Heart right ventricle (tissue), 16 donors: ENCODE measurements around the gene UBTF. TPM values are rescaled to one million over a fixed set of nuclear protein-coding genes. Genes with fewer than 3 reads are reported as not detected.

ENCODE experiments used
- ATAC-seq, 8 donors: fragments of 200-7000 bp; cut with Tn5 transposase; one replicate each; pipeline ENCODE4 v1.9.1; 2020; ENCODE audit warnings: mild to moderate bottlenecking in 8 of 8, moderate library complexity in 8 of 8, moderate number of reproducible peaks in 1 of 8
- DNase-seq, 2 donors: peaks; one replicate each; pipeline ENCODE4 v3.0.0-alpha.2; 2020
- H3K27ac ChIP-seq, 10 donors: fragments of 200-600 bp; sonication (generic) in 2 of 10; one replicate each; pipeline versions ENCODE4 v1.5.0 to v1.8.0; 2020 to 2022; ENCODE audit warnings: mild to moderate bottlenecking in 3 of 10
- H3K27me3 ChIP-seq, 7 donors: fragments of 200-600 bp; one replicate each; pipeline ENCODE4 v1.8.0; 2021 to 2022; ENCODE audit warnings: mild to moderate bottlenecking in 2 of 7
- H3K36me3 ChIP-seq, 9 donors: fragments of 200-600 bp; sonication (generic) in 1 of 9; one replicate each; pipeline versions ENCODE4 v1.5.0 to v1.8.0; 2020 to 2022; ENCODE audit warnings: mild to moderate bottlenecking in 2 of 9
- H3K4me1 ChIP-seq, 9 donors: fragments of 200-600 bp; sonication (generic) in 1 of 9; one replicate each; pipeline versions ENCODE4 v1.5.0 to v1.8.0; 2020 to 2022; ENCODE audit warnings: mild to moderate bottlenecking in 4 of 9
- H3K4me3 ChIP-seq, 10 donors: fragments of 200-600 bp; sonication (generic) in 2 of 10; one replicate each; pipeline versions ENCODE4 v1.5.0 to v1.8.0; 2020 to 2022; ENCODE audit warnings: mild to moderate bottlenecking in 7 of 10, moderate library complexity in 2 of 10
- H3K9me3 ChIP-seq, 11 donors: fragments of 200-600 bp in 10 of 11; sonication (generic) in 2 of 11; one replicate each; pipeline versions ENCODE4 v1.5.0 to v1.8.0; 2013 to 2022; ENCODE audit warnings: mild to moderate bottlenecking in 2 of 11, control low read depth in 1 of 11, moderate library complexity in 1 of 11
- CTCF ChIP-seq, 9 donors: fragments of 200-600 bp; sonication (generic) in 2 of 9; IDR thresholded peaks; one replicate each; pipeline versions ENCODE4 v1.5.0 to v1.8.0; 2021 to 2022; ENCODE audit warnings: antibody characterized with exemption in 9 of 9, mild to moderate bottlenecking in 5 of 9, moderate library complexity in 1 of 9
- WGBS, 2 donors: extraction: QIAGEN DNeasy Blood & Tissue Kit; methylation state at CpG; one replicate each; pipeline ENCODE4 v1.1.7; 2013; ENCODE audit warnings: inconsistent platforms in 1 of 2; 5-methylcytosine and 5-hydroxymethylcytosine counted together
- intact Hi-C, 10 donors: fragments of 100-400 bp; cut with DNase I; formaldehyde crosslinking; loops; one replicate each; pipeline versions ENCODE4 v1.11.1 to v1.14.2; 2022
- microRNA-seq, 2 donors: library from miRNA; unstranded; fragments of <30 nt; microRNA quantifications; one replicate each; pipeline ENCODE4 v1.2.0, GENCODE V29; 2021
- polyA plus RNA-seq, 2 donors: library from polyadenylated mRNA; stranded (reverse); fragments of 200-250 nt; gene quantifications; one replicate each; pipeline ENCODE4 v1.2.3, GENCODE V29; 2013
- total RNA-seq, 10 donors: library from RNA; stranded (reverse); fragmentation: NEBNext Ultra II Directional in 3 of 10; extraction: Animal tissue kit (Norgen Biotek cat#: 25700) in 3 of 10; gene quantifications; one replicate each; pipeline versions ENCODE4 v1.2.1 to v1.2.4, GENCODE V29; 2021 to 2023
- donor health status: Arrhythmogenic right ventricular cardiomyopathy.
- donor health status: ischemic (EF 13 %, LVEDD 7.1; RV severe dilation, severe dysfunction).
- donor health status: healthy with polysubstance abuse.
- donor health status: DM: no; HTN: yes; CAD: no.
- donor health status: DM: no; HTN: no; CAD: no.
- donor health status: ischemic (EF 25% LVEDD 6.9; RV normal size, moderate dysfunction).
- donor health status: ischemic (EF 25% LVEDD 5.7; RV mildly dilated, moderate dysfunction).
- donor health status: healthy.
- donor health status: DM: yes; HTN: yes; CAD: no.
- donor health status: Ischemic cardiomyopathy.
- donor health status: ischemic (EF 35%, LVEDD 5.7; RV mildly dilated, moderate dysfunction).
- donor health status: nonischemic (EF 11% LVEDD 7.7; RV severe dilation, severe dysfunction).
- donor health status: DM: yes; HTN: yes; CAD: no.
- donor health status: PGD.
- donor health status: ischemic (EF 29% LVEDD 5.4; RV normal size, mild dysfunction).
- donor health status: nonischemic (EF 23%, LVEDD 6.1; RV moderate dilation, normal function).

The UBTF gene
- total and polyA plus RNA-seq, 12 donors = 30.8 to 56.3 (median 40.9) TPM

- ATAC-seq = no peak
- Histone ChIP-seq H3K27ac (no peak overlapping the region), H3K9me3 (no peaks in the 10 kb centered on the region), H3K36me3 (peaks cover 0 to 3% (median 0%) of the 10 kb centered on the region in 9 donors), H3K4me3 (no peak overlapping the region), H3K4me1 (peaks cover 0 to 16% (median 6%) of the 10 kb centered on the region in 9 donors), H3K27me3 (no peaks in the 10 kb centered on the region)
- intact Hi-C loops = loop anchor here in 1 of 10 donors (10.0 kb wide), 1 partner anchor 220 kb away; the partner anchor contains the start of gene PPY
- no peak for TF ChIP-seq CTCF (IDR thresholded peaks at IDR 0.05)
- 97% methylated on average over 1 of the region's 1 CpG for WGBS, 2 donors
- no peak for DNase-seq
Observed at GRCh38 chr17:44164476-44164875, 55.0 kb downstream of the UBTF start.

- no peaks in the 10 kb centered on the region for H3K4me1 ChIP-seq
- no peaks in the 10 kb centered on the region for H3K27me3 ChIP-seq
- no peak for TF ChIP-seq CTCF (IDR thresholded peaks at IDR 0.05)
- no peak for ATAC-seq
- intact Hi-C loops = loop anchor here in 1 of 10 donors (10.0 kb wide), 1 partner anchor 215 kb away; the partner anchor contains the start of gene PPY
- H3K36me3 ChIP-seq = peaks cover 0 to 3% (median 0%) of the 10 kb centered on the region in 9 donors
- DNase-seq = no peak
- no peaks in the 10 kb centered on the region for H3K9me3 ChIP-seq
- no peak overlapping the region for H3K27ac ChIP-seq
- WGBS, 2 donors = 78 to 82% methylated on average over 15 of the region's 15 CpGs
- no peak overlapping the region for H3K4me3 ChIP-seq
Observed at GRCh38 chr17:44159519-44160210, 59.8 kb downstream of the UBTF start.

GRCh38 chr17:44155488-44155887 is 64.0 kb downstream of the UBTF start:
- WGBS, 2 donors = 83 to 86% methylated on average over 2 of the region's 2 CpGs
- DNase-seq = no peak
- Histone ChIP-seq H3K27ac (no peak overlapping the region), H3K4me3 (no peak overlapping the region), H3K36me3 (peaks cover 0 to 4% (median 0%) of the 10 kb centered on the region in 9 donors), H3K9me3 (no peaks in the 10 kb centered on the region), H3K4me1 (no peaks in the 10 kb centered on the region), H3K27me3 (no peaks in the 10 kb centered on the region)
- ATAC-seq = no peak
- TF ChIP-seq CTCF (IDR thresholded peaks at IDR 0.05) = no peak
- intact Hi-C loops = no loop called here

Small RNA genes lying within 50 kb of the gene (microRNA-seq; reads per million reads assigned to microRNA genes)
- gene MIR6782 = 0 reads per million in 2 donors

Other genes with a start within 250 kb of the UBTF start
- under 1 TPM; 0.30 to 0.86 (median 0.53) TPM for gene NAGS, start 215.1 kb downstream of the UBTF start, total RNA-seq
- under 1 TPM; 0.37 to 0.86 TPM for gene NAGS, start 215.1 kb downstream of the UBTF start, polyA plus RNA-seq
- gene TMEM101, start 204.7 kb downstream of the UBTF start, total RNA-seq = 10 to 100 TPM; 15.6 to 22.1 (median 17.9) TPM
- gene TMEM101, start 204.7 kb downstream of the UBTF start, polyA plus RNA-seq = 10 to 100 TPM; 15.7 to 26.4 TPM
- gene LSM12, start 153.0 kb downstream of the UBTF start, total RNA-seq = 10 to 100 TPM; 37.9 to 60.7 (median 43.8) TPM
- 10 to 100 TPM; 25.2 to 41.7 TPM for gene LSM12, start 153.0 kb downstream of the UBTF start, polyA plus RNA-seq
- gene G6PC3, start 148.9 kb downstream of the UBTF start, total RNA-seq = 10 to 100 TPM; 28.9 to 47.3 (median 32.9) TPM
- gene G6PC3, start 148.9 kb downstream of the UBTF start, polyA plus RNA-seq = 100 to 1,000 TPM in 1 of 2 donors, 10 to 100 TPM in 1; 78.0 to 114 TPM
- gene HDAC5, start 96.0 kb downstream of the UBTF start, total RNA-seq = 10 to 100 TPM; 55.2 to 85.4 (median 68.3) TPM
- 10 to 100 TPM; 56.3 to 63.7 TPM for gene HDAC5, start 96.0 kb downstream of the UBTF start, polyA plus RNA-seq
- 1 to 10 TPM in 4 of 10 donors, under 1 TPM in 6; 0.49 to 1.9 (median 0.74) TPM for gene HROB, start 77.7 kb downstream of the UBTF start, total RNA-seq
- under 1 TPM; 0.28 to 0.37 TPM for gene HROB, start 77.7 kb downstream of the UBTF start, polyA plus RNA-seq
- 10 to 100 TPM; 12.4 to 16.4 (median 13.6) TPM for gene ASB16, start 49.0 kb downstream of the UBTF start, total RNA-seq
- gene ASB16, start 49.0 kb downstream of the UBTF start, polyA plus RNA-seq = 1 to 10 TPM in 1 of 2 donors, under 1 TPM in 1; 0.64 to 6.5 TPM
- gene TMUB2, start 32.7 kb downstream of the UBTF start, total RNA-seq = 10 to 100 TPM; 16.3 to 28.3 (median 19.6) TPM
- 10 to 100 TPM; 27.8 to 37.2 TPM for gene TMUB2, start 32.7 kb downstream of the UBTF start, polyA plus RNA-seq
- 10 to 100 TPM; 23.7 to 40.6 (median 32.4) TPM for gene ATXN7L3, start 19.8 kb downstream of the UBTF start, total RNA-seq
- 10 to 100 TPM; 29.0 to 29.8 TPM for gene ATXN7L3, start 19.8 kb downstream of the UBTF start, polyA plus RNA-seq
- gene SLC4A1, start 48.5 kb upstream of the UBTF start, total RNA-seq = 1 to 10 TPM in 2 of 10 donors, under 1 TPM in 8; 0.11 to 2.4 (median 0.53) TPM
- gene SLC4A1, start 48.5 kb upstream of the UBTF start, polyA plus RNA-seq = under 1 TPM in 1 of 2 donors, not detected in 1; 0.06 TPM
- 1 to 10 TPM in 4 of 10 donors, under 1 TPM in 5, not detected in 1; 0.15 to 1.9 (median 0.69) TPM for gene RUNDC3A, start 88.9 kb upstream of the UBTF start, total RNA-seq
- gene RUNDC3A, start 88.9 kb upstream of the UBTF start, polyA plus RNA-seq = under 1 TPM in 1 of 2 donors, not detected in 1; 0.38 TPM
- 10 to 100 TPM; 36.3 to 54.7 (median 43.1) TPM for gene SLC25A39, start 105.1 kb upstream of the UBTF start, total RNA-seq
- gene SLC25A39, start 105.1 kb upstream of the UBTF start, polyA plus RNA-seq = 100 to 1,000 TPM in 1 of 2 donors, 10 to 100 TPM in 1; 81.8 to 105 TPM
- 100 to 1,000 TPM; 113 to 303 (median 154) TPM for gene GRN, start 125.6 kb upstream of the UBTF start, total RNA-seq
- gene GRN, start 125.6 kb upstream of the UBTF start, polyA plus RNA-seq = 100 to 1,000 TPM in 1 of 2 donors, 10 to 100 TPM in 1; 41.5 to 103 TPM
- under 1 TPM; 0.25 to 0.95 (median 0.46) TPM for gene FAM171A2, start 144.2 kb upstream of the UBTF start, total RNA-seq
- under 1 TPM; 0.29 to 0.57 TPM for gene FAM171A2, start 144.2 kb upstream of the UBTF start, polyA plus RNA-seq
- gene ITGA2B, start 170.0 kb upstream of the UBTF start, total RNA-seq = 1 to 10 TPM in 1 of 10 donors, under 1 TPM in 8, not detected in 1; 0.18 to 1.2 (median 0.62) TPM
- 1 to 10 TPM in 1 of 2 donors, under 1 TPM in 1; 0.30 to 1.2 TPM for gene ITGA2B, start 170.0 kb upstream of the UBTF start, polyA plus RNA-seq